Liver (tissue), 9 donors: Measurements from ENCODE around the gene RPA3. TPM values are rescaled to one million over a fixed set of nuclear protein-coding genes. Genes with fewer than 3 reads are reported as not detected.

ENCODE experiments used
- DNase-seq: peaks from one replicate; pipeline ENCODE4 v3.0.0-alpha.2; 2017; ENCODE audit warnings: low spot score
- H3K27ac ChIP-seq, 2 donors: one replicate each; pipeline ENCODE4 v1.7.0; 2013; ENCODE audit warnings: inconsistent platforms in 2 of 2, low read length in 2 of 2, control low read depth in 1 of 2, low read depth in 1 of 2, mild to moderate bottlenecking in 1 of 2
- H3K27me3 ChIP-seq, 4 donors: one replicate each; pipeline versions ENCODE4 v1.6.1 to v1.7.0; 2013; ENCODE audit warnings: low read length in 3 of 4, inconsistent platforms in 1 of 4, mild to moderate bottlenecking in 1 of 4, moderate library complexity in 1 of 4; ENCODE audit not compliant: control insufficient read depth in 4 of 4, insufficient read depth in 4 of 4
- H3K36me3 ChIP-seq, 4 donors: one replicate each; pipeline versions ENCODE4 v1.6.1 to v1.7.0; 2013; ENCODE audit warnings: low read length in 3 of 4, mild to moderate bottlenecking in 3 of 4, low read depth in 1 of 4, moderate library complexity in 1 of 4; ENCODE audit not compliant: control insufficient read depth in 4 of 4, insufficient read depth in 3 of 4
- H3K4me1 ChIP-seq, 4 donors: one replicate each; pipeline versions ENCODE4 v1.6.1 to v1.7.0; 2013; ENCODE audit warnings: low read length in 3 of 4, mild to moderate bottlenecking in 3 of 4, moderate library complexity in 1 of 4; ENCODE audit not compliant: control insufficient read depth in 4 of 4, insufficient read depth in 4 of 4
- H3K4me3 ChIP-seq, 3 donors: one replicate each; pipeline versions ENCODE4 v1.6.1 to v1.7.0; 2013; ENCODE audit warnings: low read length in 3 of 3, control low read depth in 1 of 3, low read depth in 1 of 3, mild to moderate bottlenecking in 1 of 3
- H3K9ac ChIP-seq, 2 donors: one replicate each; pipeline ENCODE4 v1.7.0; 2013; ENCODE audit warnings: low read length in 2 of 2, mild to moderate bottlenecking in 2 of 2, moderate library complexity in 2 of 2, control low read depth in 1 of 2, low read depth in 1 of 2
- H3K9me3 ChIP-seq, 4 donors: one replicate each; pipeline versions ENCODE4 v1.6.1 to v1.7.0; 2013; ENCODE audit warnings: low read length in 3 of 4; ENCODE audit not compliant: control insufficient read depth in 4 of 4
- EGR1 ChIP-seq, 2 donors: IDR thresholded peaks; 2 replicates each; pipeline ENCODE4 v1.6.1; 2016 to 2018; ENCODE audit warnings: antibody characterized with exemption in 2 of 2, low read depth in 2 of 2
- FOXA1 ChIP-seq: IDR thresholded peaks from 2 replicates; pipeline ENCODE4 v1.6.1; 2016; ENCODE audit warnings: antibody characterized with exemption
- FOXA2 ChIP-seq: IDR thresholded peaks from 2 replicates; pipeline ENCODE4 v1.6.1; 2016; ENCODE audit warnings: antibody characterized with exemption
- GABPA ChIP-seq, 2 donors: IDR thresholded peaks in 1 of 2; conservative IDR thresholded peaks in 1 of 2; 2 replicates each; pipeline ENCODE4 v1.6.1; 2016; ENCODE audit warnings: antibody characterized with exemption in 2 of 2, mild to moderate bottlenecking in 1 of 2, moderate library complexity in 1 of 2
- HNF4A ChIP-seq, 2 donors: conservative IDR thresholded peaks; 2 replicates each; pipeline ENCODE4 v1.6.1; 2016; ENCODE audit warnings: antibody characterized with exemption in 2 of 2, mild to moderate bottlenecking in 2 of 2
- HNF4G ChIP-seq: IDR thresholded peaks from 2 replicates; pipeline ENCODE4 v1.6.1; 2016; ENCODE audit warnings: antibody characterized with exemption
- JUND ChIP-seq, 2 donors: IDR thresholded peaks; 2 replicates each; pipeline ENCODE4 v1.6.1; 2016; ENCODE audit warnings: antibody characterized with exemption in 2 of 2
- NR2F2 ChIP-seq: IDR thresholded peaks from 2 replicates; pipeline ENCODE4 v1.6.1; 2016; ENCODE audit warnings: antibody characterized with exemption
- RAD21 ChIP-seq, 2 donors: IDR thresholded peaks; 2 replicates each; pipeline ENCODE4 v1.6.1; 2016; ENCODE audit warnings: antibody characterized with exemption in 2 of 2, mild to moderate bottlenecking in 2 of 2
- RXRA ChIP-seq, 2 donors: IDR thresholded peaks; 2 replicates each; pipeline ENCODE4 v1.6.1; 2017 to 2018; ENCODE audit warnings: antibody characterized with exemption in 2 of 2, mild to moderate bottlenecking in 1 of 2
- SP1 ChIP-seq: IDR thresholded peaks from 2 replicates; pipeline ENCODE4 v1.6.1; 2018; ENCODE audit warnings: antibody characterized with exemption, mild to moderate bottlenecking
- TAF1 ChIP-seq: conservative IDR thresholded peaks from 2 replicates; pipeline ENCODE4 v1.6.1; 2016; ENCODE audit warnings: antibody characterized with exemption, mild to moderate bottlenecking
- YY1 ChIP-seq: IDR thresholded peaks from 2 replicates; pipeline ENCODE4 v1.6.1; 2016; ENCODE audit warnings: antibody characterized with exemption, mild to moderate bottlenecking
- WGBS: extraction: QIAGEN DNeasy Blood & Tissue Kit; methylation state at CpG from one replicate; pipeline ENCODE4 v1.1.7; 2013; 5-methylcytosine and 5-hydroxymethylcytosine counted together
- polyA plus RNA-seq, 2 donors: library from polyadenylated mRNA; stranded (reverse) in 1 of 2; unstranded in 1 of 2; fragments of 200-250 nt in 1 of 2; fragments of >200 nt in 1 of 2; fragmentation: Nextera tagmentation in 1 of 2; extraction: Ambion mirVana in 1 of 2; gene quantifications; one replicate each; pipeline versions ENCODE4 v1.2.1 to v1.2.3, GENCODE V29; 2013 to 2015
- total RNA-seq, 2 donors: library from RNA; depleted of rRNA; stranded (reverse); fragments of >200 nt; gene quantifications; one replicate each; pipeline ENCODE4 v1.2.3, GENCODE V29; 2014
- TF ChIP-seq, protein P1 (sequence below): IDR thresholded peaks from 2 replicates; pipeline ENCODE4 v1.6.1; 2016; ENCODE audit warnings: antibody characterized with exemption
- TF ChIP-seq, protein P2 (sequence below): IDR thresholded peaks from 2 replicates; pipeline ENCODE4 v1.6.1; 2016; ENCODE audit warnings: antibody characterized with exemption
- TF ChIP-seq, protein P3 (sequence below): IDR thresholded peaks from 2 replicates; pipeline ENCODE4 v1.6.1; 2016; ENCODE audit warnings: antibody characterized with exemption, mild to moderate bottlenecking
- TF ChIP-seq, protein P4 (sequence below): IDR thresholded peaks from 2 replicates; pipeline ENCODE4 v1.6.1; 2016; ENCODE audit warnings: antibody characterized with exemption
- donor health status: healthy.
- donor health status: healthy.
- donor health status: healthy.
- donor health status: healthy.
- donor health status: healthy.

Gene RPA3
- total RNA-seq (10 to 100 TPM; 13.0 to 20.8 TPM), polyA plus RNA-seq (10 to 100 TPM; 16.5 to 53.1 TPM)

DNA sequence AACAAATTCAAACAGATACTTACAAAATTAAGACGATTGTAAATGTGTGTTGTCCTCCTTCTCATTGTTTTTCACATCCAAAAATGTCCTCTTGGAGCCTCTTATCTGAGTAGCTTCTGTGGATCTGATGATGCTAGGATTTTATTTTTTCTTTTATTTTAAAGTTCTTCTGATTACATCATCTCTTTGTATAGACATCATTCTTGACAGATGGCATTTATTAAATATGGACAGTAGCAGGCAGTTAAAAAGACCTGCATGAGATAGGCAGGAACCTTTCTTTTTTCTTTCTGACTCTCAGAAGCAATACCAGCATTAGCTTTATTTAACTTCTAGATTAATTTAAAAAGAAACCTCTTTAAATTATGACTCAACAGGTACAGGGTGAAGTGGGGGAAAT, at the start of gene RPA3:
Gene RPA3, minus strand, starts transcription at position 116 of the 400 bp plus-strand sequence. CDS start 78,189 bp downstream, outside the sequence.
- H3K4me1 ChIP-seq: no peaks in the 10 kb centered on the region
- H3K27me3 ChIP-seq: no peaks in the 10 kb centered on the region
- no peak within 1 kb of the TSS for H3K4me3 ChIP-seq
- no peak within 1 kb of the TSS for H3K27ac ChIP-seq
- H3K9me3 ChIP-seq: no peaks in the 10 kb centered on the region
- no peaks in the 10 kb centered on the region for H3K36me3 ChIP-seq
- H3K9ac ChIP-seq: no peak within 1 kb of the TSS
- no peak for DNase-seq
- TF ChIP-seq, protein P1, sequence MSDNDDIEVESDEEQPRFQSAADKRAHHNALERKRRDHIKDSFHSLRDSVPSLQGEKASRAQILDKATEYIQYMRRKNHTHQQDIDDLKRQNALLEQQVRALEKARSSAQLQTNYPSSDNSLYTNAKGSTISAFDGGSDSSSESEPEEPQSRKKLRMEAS: no peak
- TF ChIP-seq NR2F2: no peak
- no peak for TF ChIP-seq RXRA (IDR thresholded peaks at IDR 0.05)
- no peak for TF ChIP-seq EGR1 (IDR thresholded peaks at IDR 0.05; ENCODE audit: low read depth in 2 of 2)
- TF ChIP-seq HNF4G: no peak
- TF ChIP-seq, protein P2, sequence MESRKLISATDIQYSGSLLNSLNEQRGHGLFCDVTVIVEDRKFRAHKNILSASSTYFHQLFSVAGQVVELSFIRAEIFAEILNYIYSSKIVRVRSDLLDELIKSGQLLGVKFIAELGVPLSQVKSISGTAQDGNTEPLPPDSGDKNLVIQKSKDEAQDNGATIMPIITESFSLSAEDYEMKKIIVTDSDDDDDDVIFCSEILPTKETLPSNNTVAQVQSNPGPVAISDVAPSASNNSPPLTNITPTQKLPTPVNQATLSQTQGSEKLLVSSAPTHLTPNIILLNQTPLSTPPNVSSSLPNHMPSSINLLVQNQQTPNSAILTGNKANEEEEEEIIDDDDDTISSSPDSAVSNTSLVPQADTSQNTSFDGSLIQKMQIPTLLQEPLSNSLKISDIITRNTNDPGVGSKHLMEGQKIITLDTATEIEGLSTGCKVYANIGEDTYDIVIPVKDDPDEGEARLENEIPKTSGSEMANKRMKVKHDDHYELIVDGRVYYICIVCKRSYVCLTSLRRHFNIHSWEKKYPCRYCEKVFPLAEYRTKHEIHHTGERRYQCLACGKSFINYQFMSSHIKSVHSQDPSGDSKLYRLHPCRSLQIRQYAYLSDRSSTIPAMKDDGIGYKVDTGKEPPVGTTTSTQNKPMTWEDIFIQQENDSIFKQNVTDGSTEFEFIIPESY: no peak
- TF ChIP-seq FOXA1: no peak
- TF ChIP-seq TAF1: no peak
- no peak for TF ChIP-seq FOXA2
- TF ChIP-seq HNF4A (conservative IDR thresholded peaks at IDR 0.05): no peak
- TF ChIP-seq, protein P3, sequence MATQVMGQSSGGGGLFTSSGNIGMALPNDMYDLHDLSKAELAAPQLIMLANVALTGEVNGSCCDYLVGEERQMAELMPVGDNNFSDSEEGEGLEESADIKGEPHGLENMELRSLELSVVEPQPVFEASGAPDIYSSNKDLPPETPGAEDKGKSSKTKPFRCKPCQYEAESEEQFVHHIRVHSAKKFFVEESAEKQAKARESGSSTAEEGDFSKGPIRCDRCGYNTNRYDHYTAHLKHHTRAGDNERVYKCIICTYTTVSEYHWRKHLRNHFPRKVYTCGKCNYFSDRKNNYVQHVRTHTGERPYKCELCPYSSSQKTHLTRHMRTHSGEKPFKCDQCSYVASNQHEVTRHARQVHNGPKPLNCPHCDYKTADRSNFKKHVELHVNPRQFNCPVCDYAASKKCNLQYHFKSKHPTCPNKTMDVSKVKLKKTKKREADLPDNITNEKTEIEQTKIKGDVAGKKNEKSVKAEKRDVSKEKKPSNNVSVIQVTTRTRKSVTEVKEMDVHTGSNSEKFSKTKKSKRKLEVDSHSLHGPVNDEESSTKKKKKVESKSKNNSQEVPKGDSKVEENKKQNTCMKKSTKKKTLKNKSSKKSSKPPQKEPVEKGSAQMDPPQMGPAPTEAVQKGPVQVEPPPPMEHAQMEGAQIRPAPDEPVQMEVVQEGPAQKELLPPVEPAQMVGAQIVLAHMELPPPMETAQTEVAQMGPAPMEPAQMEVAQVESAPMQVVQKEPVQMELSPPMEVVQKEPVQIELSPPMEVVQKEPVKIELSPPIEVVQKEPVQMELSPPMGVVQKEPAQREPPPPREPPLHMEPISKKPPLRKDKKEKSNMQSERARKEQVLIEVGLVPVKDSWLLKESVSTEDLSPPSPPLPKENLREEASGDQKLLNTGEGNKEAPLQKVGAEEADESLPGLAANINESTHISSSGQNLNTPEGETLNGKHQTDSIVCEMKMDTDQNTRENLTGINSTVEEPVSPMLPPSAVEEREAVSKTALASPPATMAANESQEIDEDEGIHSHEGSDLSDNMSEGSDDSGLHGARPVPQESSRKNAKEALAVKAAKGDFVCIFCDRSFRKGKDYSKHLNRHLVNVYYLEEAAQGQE: no peak
- TF ChIP-seq SP1: no peak
- WGBS: 89% methylated on average over 1 of the region's 1 CpG

DNA sequence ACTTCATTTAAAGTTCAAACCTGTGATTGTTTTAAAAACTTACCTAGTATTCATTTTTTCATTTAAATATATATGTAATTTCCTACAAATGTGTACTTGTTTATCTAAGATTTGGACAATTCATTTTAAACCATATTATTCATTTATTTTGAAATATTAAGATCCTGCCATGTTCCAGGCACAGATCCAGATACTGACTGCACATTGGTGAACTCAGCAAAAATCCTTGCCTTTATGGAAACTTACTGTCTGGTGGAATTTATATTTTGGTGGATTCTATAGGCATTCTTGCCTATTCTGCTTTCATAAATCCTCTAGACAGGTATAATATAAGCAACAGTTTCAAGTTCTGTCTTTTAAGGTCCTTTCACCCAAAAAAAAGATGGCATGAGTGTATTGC, 48.3 kb upstream of the RPA3 start:
- DNase-seq: no peak
- Histone ChIP-seq H3K9ac (no peak overlapping the region), H3K36me3 (no peaks in the 10 kb centered on the region), H3K4me3 (no peak overlapping the region), H3K27ac (no peak overlapping the region), H3K4me1 (peaks cover 0 to 6% (median 4%) of the 10 kb centered on the region in 4 donors), H3K9me3 (no peaks in the 10 kb centered on the region), H3K27me3 (no peaks in the 10 kb centered on the region)
- TF ChIP-seq FOXA2 (no peak), TAF1 (no peak), RAD21 (IDR thresholded peaks at IDR 0.05) (no peak), RXRA (IDR thresholded peaks at IDR 0.05) (no peak), FOXA1 (no peak), YY1 (no peak), HNF4G (no peak), SP1 (no peak), GABPA (IDR thresholded peaks at IDR 0.05 in 1 of 2, conservative IDR thresholded peaks at IDR 0.05 in 1 of 2) (no peak), JUND (IDR thresholded peaks at IDR 0.05) (no peak)
- TF ChIP-seq, protein P3: no peak
- TF ChIP-seq, protein P1: no peak
- TF ChIP-seq, protein P4, sequence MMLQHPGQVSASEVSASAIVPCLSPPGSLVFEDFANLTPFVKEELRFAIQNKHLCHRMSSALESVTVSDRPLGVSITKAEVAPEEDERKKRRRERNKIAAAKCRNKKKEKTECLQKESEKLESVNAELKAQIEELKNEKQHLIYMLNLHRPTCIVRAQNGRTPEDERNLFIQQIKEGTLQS: no peak
- TF ChIP-seq, protein P2: no peak
